GM21367 (cell line): ENCODE results near the gene PRICKLE1.
"Not testable (repeated sequence)": the region's sequence is repeated elsewhere in the genome, so short reads cannot be mapped to it uniquely, and the experiment has no call there.

Source experiments
- ATAC-seq: cut with Tn5 transposase; IDR thresholded peaks from one replicate; pipeline ENCODE4 v1.9.1; 2021; ENCODE audit not compliant: unreplicated experiment

PRICKLE1 gene

GRCh38 chr12:42557586-42558172, 31.9 kb downstream of the PRICKLE1 start:
- no peak for ATAC-seq

- ATAC-seq = no peak
Measured at GRCh38 chr12:42556917-42557316, 32.6 kb downstream of the PRICKLE1 start.

GRCh38 chr12:42552822-42553221, 36.7 kb downstream of the PRICKLE1 start:
- ATAC-seq = no peak

- no peak for ATAC-seq
Measured at GRCh38 chr12:42550800-42551199, 38.7 kb downstream of the PRICKLE1 start.

GRCh38 chr12:42546709-42547108, 42.8 kb downstream of the PRICKLE1 start:
- ATAC-seq = no peak

GRCh38 chr12:42541965-42542364, 47.6 kb downstream of the PRICKLE1 start:
- no peak for ATAC-seq

GRCh38 chr12:42541308-42541707, 48.2 kb downstream of the PRICKLE1 start:
- ATAC-seq = not testable (repeated sequence)

- ATAC-seq = no peak
Measured at GRCh38 chr12:42539696-42540095, 49.9 kb downstream of the PRICKLE1 start.

- ATAC-seq = no peak
Measured at GRCh38 chr12:42538203-42538602, 51.3 kb downstream of the PRICKLE1 start.

GRCh38 chr12:42534184-42534838, 55.2 kb downstream of the PRICKLE1 start:
- no peak for ATAC-seq

GRCh38 chr12:42530284-42530683, 59.3 kb downstream of the PRICKLE1 start:
- ATAC-seq = no peak

GRCh38 chr12:42525444-42525843, 64.1 kb downstream of the PRICKLE1 start:
- ATAC-seq = no peak

GRCh38 chr12:42524716-42525115, 64.8 kb downstream of the PRICKLE1 start:
- ATAC-seq = no peak

- ATAC-seq = no peak
Measured at GRCh38 chr12:42516573-42516972, 73.0 kb downstream of the PRICKLE1 start.

GRCh38 chr12:42511656-42512055, 77.9 kb downstream of the PRICKLE1 start:
- no peak for ATAC-seq

- ATAC-seq = no peak
Measured at GRCh38 chr12:42510823-42511222, 78.7 kb downstream of the PRICKLE1 start.

GRCh38 chr12:42508913-42509460, 80.6 kb downstream of the PRICKLE1 start:
- ATAC-seq = no peak

GRCh38 chr12:42507565-42507964, 82.0 kb downstream of the PRICKLE1 start:
- ATAC-seq = no peak

GRCh38 chr12:42507081-42507480, 82.5 kb downstream of the PRICKLE1 start:
- no peak for ATAC-seq

GRCh38 chr12:42504049-42504448, 85.5 kb downstream of the PRICKLE1 start:
- ATAC-seq = no peak

- ATAC-seq = no peak
Measured at GRCh38 chr12:42502682-42503081, 86.9 kb downstream of the PRICKLE1 start.

GRCh38 chr12:42498549-42499247, 90.8 kb downstream of the PRICKLE1 start:
- ATAC-seq = no peak
